ENCODE results near the gene GGTLC1. TPM values are rescaled to one million over a fixed set of nuclear protein-coding genes. Genes with fewer than 3 reads are reported as not detected.

The GGTLC1 gene
- total and polyA plus RNA-seq, 10 of the 15 experiments (the other 5 are each of a cell fraction or from before 2014, with no cell fraction given), result not detected

- TF ChIP-seq E2F8 (IDR thresholded peaks at IDR 0.05; ENCODE audit: low read depth, partially characterized antibody), result no peak
- TF ChIP-seq ASH2L (IDR thresholded peaks at IDR 0.05; ENCODE audit: borderline replicate concordance, low read depth), result no peak
- TF ChIP-seq TARDBP (IDR thresholded peaks at IDR 0.05; ENCODE audit: borderline replicate concordance), result no peak
- TF ChIP-seq HDAC2 (IDR thresholded peaks at IDR 0.05), result no peak
- no peak for TF ChIP-seq ZBTB40 (IDR thresholded peaks at IDR 0.05; ENCODE audit: borderline replicate concordance)
- no peak for TF ChIP-seq NR2F1 (conservative IDR thresholded peaks at IDR 0.05)
Observed at GRCh38 chr20:23939063-23939462, 49.5 kb downstream of the GGTLC1 start (continued).

Measured in GM12878 (cell line).